Mesothelial cell of epicardium (in vitro differentiated cells): ENCODE results near the gene PITPNM3. TPM values are rescaled to one million over a fixed set of nuclear protein-coding genes. Genes with fewer than 3 reads are reported as not detected.

Source experiments
- DNase-seq, 2 experiments: peaks; one replicate each; pipeline ENCODE4 v3.0.0; 2021; ENCODE audit warnings: low spot score in 2 of 2; ENCODE audit not compliant: unreplicated experiment in 2 of 2
- H3K27ac Mint-ChIP-seq: 2 replicates; pipeline ENCODE4 v1.8.0; 2021; ENCODE audit warnings: mixed read lengths
- H3K27me3 Mint-ChIP-seq: 2 replicates; pipeline ENCODE4 v1.8.0; 2021; ENCODE audit warnings: low read depth, mixed read lengths
- H3K36me3 Mint-ChIP-seq: 2 replicates; pipeline ENCODE4 v1.8.0; 2021; ENCODE audit warnings: mixed read lengths
- H3K4me1 Mint-ChIP-seq: 2 replicates; pipeline ENCODE4 v1.8.0; 2021; ENCODE audit warnings: mixed read lengths
- H3K4me3 Mint-ChIP-seq: 2 replicates; pipeline ENCODE4 v1.8.0; 2021; ENCODE audit warnings: mild to moderate bottlenecking, moderate library complexity, mixed read lengths
- H3K9me3 Mint-ChIP-seq: 2 replicates; pipeline ENCODE4 v1.8.0; 2021; ENCODE audit warnings: mixed read lengths
- CTCF ChIP-seq: fragments of 200-600 bp; sonication (generic); IDR thresholded peaks from one replicate; pipeline ENCODE4 v1.5.0; 2021; ENCODE audit warnings: antibody characterized with exemption; ENCODE audit not compliant: unreplicated experiment
- total RNA-seq: library from RNA; stranded (reverse); gene quantifications from 3 replicates; pipeline ENCODE4 v1.2.1, GENCODE V29; 2021

PITPNM3 gene
- total RNA-seq, 1 donor from 2014 or later, result 2.3 TPM

GRCh38 chr17:6465206-6466003 is 91.0 kb downstream of the PITPNM3 start:
- Mint-ChIP-seq H3K4me1 (no peaks in the 10 kb centered on the region), H3K9me3 (peaks cover 8% of the 10 kb centered on the region), H3K27ac (no peak overlapping the region), H3K4me3 (no peak overlapping the region), H3K27me3 (no peaks in the 10 kb centered on the region), H3K36me3 (peaks cover 3% of the 10 kb centered on the region)
- no peak for DNase-seq
- no peak for TF ChIP-seq CTCF

GRCh38 chr17:6464446-6465041 is 91.8 kb downstream of the PITPNM3 start:
- Mint-ChIP-seq H3K4me3 (no peak overlapping the region), H3K27me3 (no peaks in the 10 kb centered on the region), H3K4me1 (no peaks in the 10 kb centered on the region), H3K36me3 (peaks cover 3% of the 10 kb centered on the region), H3K27ac (no peak overlapping the region), H3K9me3 (peaks cover 8% of the 10 kb centered on the region)
- DNase-seq, result no peak
- TF ChIP-seq CTCF, result no peak

- H3K4me1 Mint-ChIP-seq, result no peaks in the 10 kb centered on the region
- TF ChIP-seq CTCF, result no peak
- no peak overlapping the region for H3K27ac Mint-ChIP-seq
- DNase-seq, result no peak
- H3K4me3 Mint-ChIP-seq, result no peak overlapping the region
- peaks cover 8% of the 10 kb centered on the region for H3K9me3 Mint-ChIP-seq
- H3K27me3 Mint-ChIP-seq, result no peaks in the 10 kb centered on the region
- H3K36me3 Mint-ChIP-seq, result peaks cover 3% of the 10 kb centered on the region
Observed at GRCh38 chr17:6463616-6464445, 92.5 kb downstream of the PITPNM3 start.

GRCh38 chr17:6462692-6463091 is 93.7 kb downstream of the PITPNM3 start:
- H3K4me3 Mint-ChIP-seq, result no peak overlapping the region
- peaks cover 6% of the 10 kb centered on the region for H3K9me3 Mint-ChIP-seq
- H3K36me3 Mint-ChIP-seq, result peaks cover under 1% of the 10 kb centered on the region
- DNase-seq, result no peak
- H3K27ac Mint-ChIP-seq, result no peak overlapping the region
- no peaks in the 10 kb centered on the region for H3K27me3 Mint-ChIP-seq
- H3K4me1 Mint-ChIP-seq, result no peaks in the 10 kb centered on the region
- no peak for TF ChIP-seq CTCF

GRCh38 chr17:6461792-6462524 is 94.4 kb downstream of the PITPNM3 start:
- H3K4me3 Mint-ChIP-seq, result no peak overlapping the region
- no peak for TF ChIP-seq CTCF
- no peak overlapping the region for H3K27ac Mint-ChIP-seq
- peaks cover 3% of the 10 kb centered on the region for H3K27me3 Mint-ChIP-seq
- no peak for DNase-seq
- peaks cover 4% of the 10 kb centered on the region for H3K9me3 Mint-ChIP-seq
- H3K4me1 Mint-ChIP-seq, result no peaks in the 10 kb centered on the region
- no peaks in the 10 kb centered on the region for H3K36me3 Mint-ChIP-seq
